Loucy (cell line): Measurements from ENCODE around the gene HS1BP3.

Source experiments
- EZH2phosphoT487 ChIP-seq: fragments of 200-600 bp; IDR thresholded peaks from 2 replicates; pipeline ENCODE4 v1.6.1; 2018; ENCODE audit warnings: antibody characterized with exemption, mild to moderate bottlenecking, moderate library complexity, borderline replicate concordance
- TF ChIP-seq, protein P1 (sequence below): fragments of 200-600 bp; sonication (generic); conservative IDR thresholded peaks from 2 replicates; pipeline ENCODE4 v1.5.1; 2014; ENCODE audit warnings: mild to moderate bottlenecking, antibody characterized with exemption, low read length

DNA sequence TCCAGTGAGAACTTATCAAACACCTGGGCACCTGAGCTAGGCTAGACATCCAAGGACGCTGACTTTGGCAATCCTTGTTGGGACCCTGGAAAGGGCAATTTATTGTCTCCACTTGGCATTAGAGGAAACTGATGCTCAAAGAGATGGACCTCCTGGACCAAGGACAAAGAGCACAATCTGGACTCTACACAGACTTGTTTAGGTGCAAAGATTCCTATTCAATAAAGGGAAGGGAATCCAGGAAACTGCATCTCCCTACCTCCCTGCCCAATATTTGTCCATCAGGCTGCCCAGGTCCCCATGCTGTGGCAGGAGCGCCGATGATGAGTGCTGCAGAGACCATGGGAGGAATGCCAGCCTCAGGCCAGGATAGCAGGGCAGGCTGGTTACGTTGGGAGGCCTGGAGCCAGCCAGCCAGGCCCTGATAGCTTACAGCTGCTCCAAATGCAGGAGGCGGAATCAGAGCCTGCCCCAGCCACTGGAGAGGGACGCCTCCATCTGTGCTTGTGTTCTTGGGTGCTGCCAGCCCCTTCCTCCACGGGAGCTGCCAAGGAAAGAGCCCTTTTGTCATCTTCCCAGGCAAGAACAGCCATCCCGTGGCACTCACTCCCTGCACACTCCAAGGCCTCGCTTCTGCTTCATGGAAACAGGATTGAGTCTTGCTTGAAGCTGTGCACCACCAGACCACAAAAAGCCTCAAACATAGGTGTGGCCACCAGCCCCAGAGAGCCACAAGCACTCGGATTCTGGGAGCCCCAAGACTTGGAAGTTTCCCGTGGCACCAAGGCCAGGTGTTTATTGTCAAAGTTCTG lies 60.0 kb downstream of the HS1BP3 start:
- TF ChIP-seq, protein P1, sequence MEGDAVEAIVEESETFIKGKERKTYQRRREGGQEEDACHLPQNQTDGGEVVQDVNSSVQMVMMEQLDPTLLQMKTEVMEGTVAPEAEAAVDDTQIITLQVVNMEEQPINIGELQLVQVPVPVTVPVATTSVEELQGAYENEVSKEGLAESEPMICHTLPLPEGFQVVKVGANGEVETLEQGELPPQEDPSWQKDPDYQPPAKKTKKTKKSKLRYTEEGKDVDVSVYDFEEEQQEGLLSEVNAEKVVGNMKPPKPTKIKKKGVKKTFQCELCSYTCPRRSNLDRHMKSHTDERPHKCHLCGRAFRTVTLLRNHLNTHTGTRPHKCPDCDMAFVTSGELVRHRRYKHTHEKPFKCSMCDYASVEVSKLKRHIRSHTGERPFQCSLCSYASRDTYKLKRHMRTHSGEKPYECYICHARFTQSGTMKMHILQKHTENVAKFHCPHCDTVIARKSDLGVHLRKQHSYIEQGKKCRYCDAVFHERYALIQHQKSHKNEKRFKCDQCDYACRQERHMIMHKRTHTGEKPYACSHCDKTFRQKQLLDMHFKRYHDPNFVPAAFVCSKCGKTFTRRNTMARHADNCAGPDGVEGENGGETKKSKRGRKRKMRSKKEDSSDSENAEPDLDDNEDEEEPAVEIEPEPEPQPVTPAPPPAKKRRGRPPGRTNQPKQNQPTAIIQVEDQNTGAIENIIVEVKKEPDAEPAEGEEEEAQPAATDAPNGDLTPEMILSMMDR: no peak
- TF ChIP-seq EZH2phosphoT487: no peak
